Measurements from ENCODE around the gene KMT2C. TPM values are rescaled to one million over a fixed set of nuclear protein-coding genes. Genes with fewer than 3 reads are reported as not detected.

KMT2C gene
- total and polyA plus RNA-seq, 7 donors = 5.8 to 82.3 (median 45.7) TPM

- Histone ChIP-seq H3K9me3 (no peaks in the 10 kb centered on the region), H3K27ac (peak overlapping the region; percentile 18), H3K27me3 (ENCODE audit: insufficient read depth in 3 of 3, low read length in 2 of 3) (no peaks in the 10 kb centered on the region), H3K4me3 (no peak overlapping the region), H3K4me1 (peaks cover 32% of the 10 kb centered on the region), H3K36me3 (ENCODE audit: insufficient read depth in 1 of 2, low read depth in 1 of 2) (peaks cover 2 to 41% of the 10 kb centered on the region in 2 donors)
- ATAC-seq (peak in 3 of 4 donors; percentile 28 to 57 (median 52)), DNase-seq (no peak)
- 64 to 85% (median 65%) methylated on average over 2 of the region's 2 CpGs for WGBS, 3 donors
- no peak for TF ChIP-seq CTCF (IDR thresholded peaks at IDR 0.05)
- intact Hi-C loops (cut with DNase I) = loop anchor here in 1 of 2 donors (10.0 kb wide), 1 partner anchor 374 kb away; no protein-coding TSS in a partner anchor
Measured at GRCh38 chr7:152330827-152331226, 105.0 kb downstream of the KMT2C start.

- H3K4me3 ChIP-seq = no peak overlapping the region
- no peaks in the 10 kb centered on the region for H3K9me3 ChIP-seq
- no peak for TF ChIP-seq CTCF (IDR thresholded peaks at IDR 0.05)
- no peaks in the 10 kb centered on the region for H3K27me3 ChIP-seq (ENCODE audit: insufficient read depth in 3 of 3, low read length in 2 of 3)
- peaks cover 19% of the 10 kb centered on the region for H3K4me1 ChIP-seq
- WGBS, 3 donors = 82 to 91% (median 87%) methylated on average over 2 of the region's 2 CpGs
- H3K27ac ChIP-seq = no peak overlapping the region
- no peak for DNase-seq
- intact Hi-C loops (cut with DNase I) = loop anchor here in 1 of 2 donors (2.0 kb wide), 1 partner anchor 21 kb away; no protein-coding TSS in a partner anchor
- ATAC-seq = no peak
- H3K36me3 ChIP-seq (ENCODE audit: insufficient read depth in 1 of 2, low read depth in 1 of 2) = peaks cover 2 to 45% of the 10 kb centered on the region in 2 donors
Measured at GRCh38 chr7:152329469-152329868, 106.3 kb downstream of the KMT2C start.

GRCh38 chr7:152328234-152328633 is 107.6 kb downstream of the KMT2C start:
- intact Hi-C loops (cut with DNase I) = loop anchor here in 1 of 2 donors (2.0 kb wide), 1 partner anchor 23 kb away; no protein-coding TSS in a partner anchor
- no peaks in the 10 kb centered on the region for H3K9me3 ChIP-seq
- peaks cover 19% of the 10 kb centered on the region for H3K4me1 ChIP-seq
- TF ChIP-seq CTCF (IDR thresholded peaks at IDR 0.05) = no peak
- H3K4me3 ChIP-seq = no peak overlapping the region
- H3K27ac ChIP-seq = no peak overlapping the region
- DNase-seq = no peak
- peaks cover 2 to 45% of the 10 kb centered on the region in 2 donors for H3K36me3 ChIP-seq (ENCODE audit: insufficient read depth in 1 of 2, low read depth in 1 of 2)
- no peaks in the 10 kb centered on the region for H3K27me3 ChIP-seq (ENCODE audit: insufficient read depth in 3 of 3, low read length in 2 of 3)
- no peak for ATAC-seq
- 83 to 97% (median 92%) methylated on average over 1 of the region's 1 CpG for WGBS, 3 donors

GRCh38 chr7:152315845-152316244 is 120.0 kb downstream of the KMT2C start:
- TF ChIP-seq CTCF (IDR thresholded peaks at IDR 0.05) = no peak
- ATAC-seq = no peak
- intact Hi-C loops (cut with DNase I) = no loop called here
- Histone ChIP-seq H3K4me1 (peaks cover 41% of the 10 kb centered on the region), H3K9me3 (no peaks in the 10 kb centered on the region), H3K36me3 (ENCODE audit: insufficient read depth in 1 of 2, low read depth in 1 of 2) (peaks cover 0 to 5% of the 10 kb centered on the region in 2 donors), H3K4me3 (no peak overlapping the region), H3K27ac (no peak overlapping the region), H3K27me3 (ENCODE audit: insufficient read depth in 3 of 3, low read length in 2 of 3) (no peaks in the 10 kb centered on the region)
- DNase-seq = no peak
- 51 to 87% (median 84%) methylated on average over 2 of the region's 2 CpGs for WGBS, 3 donors
